ENCODE data around the gene KCNIP1.

KCNIP1 gene

GRCh38 chr5:170483701-170484458 is 19.9 kb upstream of the KCNIP1 start:
- DNase-seq (ENCODE audit: low read depth in 2 of 2) = no peak

GRCh38 chr5:170484459-170484831 is 19.4 kb upstream of the KCNIP1 start:
- DNase-seq (ENCODE audit: low read depth in 2 of 2) = no peak

GRCh38 chr5:170484847-170485615 is 18.8 kb upstream of the KCNIP1 start:
- DNase-seq (ENCODE audit: low read depth in 2 of 2) = no peak

GRCh38 chr5:170485616-170485911 is 18.3 kb upstream of the KCNIP1 start:
- no peak for DNase-seq (ENCODE audit: low read depth in 2 of 2)

- DNase-seq (ENCODE audit: low read depth in 2 of 2) = no peak
Measured at GRCh38 chr5:170486371-170486770, 17.4 kb upstream of the KCNIP1 start.

GRCh38 chr5:170488570-170488969 is 15.2 kb upstream of the KCNIP1 start:
- no peak for DNase-seq (ENCODE audit: low read depth in 2 of 2)

- DNase-seq (ENCODE audit: low read depth in 2 of 2) = no peak
Measured at GRCh38 chr5:170489199-170489598, 14.6 kb upstream of the KCNIP1 start.

- DNase-seq (ENCODE audit: low read depth in 2 of 2) = no peak
Measured at GRCh38 chr5:170490381-170490780, 13.4 kb upstream of the KCNIP1 start.

GRCh38 chr5:170491479-170491878 is 12.3 kb upstream of the KCNIP1 start:
- no peak for DNase-seq (ENCODE audit: low read depth in 2 of 2)

GRCh38 chr5:170493028-170493820 is 10.6 kb upstream of the KCNIP1 start:
- no peak for DNase-seq (ENCODE audit: low read depth in 2 of 2)

- DNase-seq (ENCODE audit: low read depth in 2 of 2) = no peak
Measured at GRCh38 chr5:170494041-170494440, 9.8 kb upstream of the KCNIP1 start.

- no peak for DNase-seq (ENCODE audit: low read depth in 2 of 2)
Measured at GRCh38 chr5:170495825-170496661, 7.8 kb upstream of the KCNIP1 start.

- no peak for DNase-seq (ENCODE audit: low read depth in 2 of 2)
Measured at GRCh38 chr5:170496662-170497028, 7.2 kb upstream of the KCNIP1 start.

GRCh38 chr5:170497311-170498038 is 6.3 kb upstream of the KCNIP1 start:
- DNase-seq (ENCODE audit: low read depth in 2 of 2) = no peak

GRCh38 chr5:170498811-170499351 is 4.9 kb upstream of the KCNIP1 start:
- DNase-seq (ENCODE audit: low read depth in 2 of 2) = no peak

GRCh38 chr5:170499621-170500020 is 4.2 kb upstream of the KCNIP1 start:
- no peak for DNase-seq (ENCODE audit: low read depth in 2 of 2)

GRCh38 chr5:170501361-170501760 is 2.5 kb upstream of the KCNIP1 start:
- DNase-seq (ENCODE audit: low read depth in 2 of 2) = no peak

GRCh38 chr5:170501931-170502330 is 1.9 kb upstream of the KCNIP1 start:
- no peak for DNase-seq (ENCODE audit: low read depth in 2 of 2)

- no peak for DNase-seq (ENCODE audit: low read depth in 2 of 2)
Measured at GRCh38 chr5:170504616-170505266, 921 bp downstream of the KCNIP1 start.

GRCh38 chr5:170508036-170508435 is 4.2 kb downstream of the KCNIP1 start:
- no peak for DNase-seq (ENCODE audit: low read depth in 2 of 2)
